Kidney (tissue), 22 donors: ENCODE measurements around the gene SLC51A. TPM values are rescaled to one million over a fixed set of nuclear protein-coding genes. Genes with fewer than 3 reads are reported as not detected.

ENCODE experiments used
- DNase-seq, 5 donors: peaks; one replicate each; pipeline ENCODE4 v3.0.0-alpha.2; 2013 to 2020
- FAIRE-seq: peaks from 2 replicates; lab custom pipeline; 2012; peaks lifted over from hg19 to GRCh38; lab: Jason Lieb, UNC
- H3K27ac ChIP-seq, 2 donors: one replicate each; pipeline ENCODE4 v1.7.0; 2013; ENCODE audit warnings: low read depth in 2 of 2, low read length in 2 of 2, inconsistent platforms in 1 of 2
- H3K27me3 ChIP-seq: one replicate; pipeline ENCODE4 v1.7.1; 2013; ENCODE audit warnings: low read length, inconsistent platforms; ENCODE audit not compliant: control insufficient read depth, insufficient read depth
- H3K36me3 ChIP-seq, 3 donors: one replicate each; pipeline versions ENCODE4 v1.7.0 to v1.7.1; 2013; ENCODE audit warnings: low read length in 3 of 3, control low read depth in 1 of 3, inconsistent platforms in 1 of 3; ENCODE audit not compliant: insufficient read depth in 3 of 3, control insufficient read depth in 2 of 3
- H3K4me1 ChIP-seq, 3 donors: one replicate each; pipeline versions ENCODE4 v1.7.0 to v1.7.1; 2013; ENCODE audit warnings: low read length in 3 of 3, inconsistent platforms in 1 of 3, low read depth in 1 of 3; ENCODE audit not compliant: control insufficient read depth in 2 of 3, insufficient read depth in 2 of 3
- H3K4me3 ChIP-seq, 3 donors: one replicate each; pipeline versions ENCODE4 v1.7.0 to v1.8.1; 2013; ENCODE audit warnings: low read length in 3 of 3, control low read depth in 1 of 3, inconsistent platforms in 1 of 3
- H3K9ac ChIP-seq, 3 donors: one replicate each; pipeline versions ENCODE4 v1.7.0 to v1.7.1; 2013; ENCODE audit warnings: low read length in 3 of 3, control low read depth in 1 of 3, inconsistent platforms in 1 of 3
- H3K9me3 ChIP-seq, 3 donors: one replicate each; pipeline versions ENCODE4 v1.7.0 to v1.7.1; 2013; ENCODE audit warnings: low read length in 3 of 3, control low read depth in 1 of 3, inconsistent platforms in 1 of 3; ENCODE audit not compliant: control insufficient read depth in 2 of 3, insufficient read depth in 1 of 3
- intact Hi-C: fragments of 100-400 bp; cut with DNase I; formaldehyde crosslinking; loops from one replicate; pipeline ENCODE4 v1.11.1; 2022
- long read RNA-seq, 10 donors: library from polyadenylated mRNA in 1 of 10; unstranded in 1 of 10; transcript quantifications; one replicate each; pipeline ENCODE4 v2.0.0 and lab custom pipeline, GENCODE V29; 2021 to 2026
- polyA plus RNA-seq: library from polyadenylated mRNA; stranded (reverse); fragments of 350-450 nt; fragmentation: Illumina TruSeq; extraction: RNeasy Lipid Tissue Mini Kit (QIAGEN cat#74804); gene quantifications from one replicate; pipeline ENCODE4 v1.2.3, GENCODE V29; 2014; ENCODE audit warnings: low read depth, low replicate concordance; ENCODE audit not compliant: insufficient read depth
- total RNA-seq: library from RNA; stranded (reverse); fragmentation: NEBNext Ultra II Directional; extraction: Animal tissue kit (Norgen Biotek cat#: 25700); gene quantifications from one replicate; pipeline ENCODE4 v1.2.1, GENCODE V29; 2021
- TF ChIP-seq, protein P1 (sequence below): IDR thresholded peaks from 3 replicates; pipeline ENCODE4 v1.5.1; 2012; ENCODE audit warnings: mild to moderate bottlenecking, moderate library complexity, borderline replicate concordance; ENCODE audit not compliant: insufficient read depth; ENCODE audit errors: extremely low read depth
- donor health status: control.
- donor health status: control.
- donor health status: control.
- donor health status: control.
- donor health status: control.
- donor health status: DM: yes; HTN: yes; CAD: no.
- donor health status: Normal renal cell carcinoma (clear cell type).

SLC51A gene
- 0.98 TPM for total RNA-seq
- 6.5 TPM for polyA plus RNA-seq
- long read RNA-seq, donor 1, partial matches to known transcripts, result 22 of 78 reads
- long read RNA-seq, donor 1, other reads (novel, unspliced or antisense), result 56 of 78 reads
- long read RNA-seq, donor 2, partial matches to known transcripts, result 9 of 70 reads
- long read RNA-seq, donor 2, other reads (novel, unspliced or antisense), result 57 of 70 reads
- long read RNA-seq, donor 3, partial matches to known transcripts, result 51 of 126 reads
- long read RNA-seq, donor 3, other reads (novel, unspliced or antisense), result 74 of 126 reads
- long read RNA-seq, donor 4, partial matches to known transcripts, result 11 of 72 reads
- long read RNA-seq, donor 4, other reads (novel, unspliced or antisense), result 60 of 72 reads
- long read RNA-seq, donor 5, result 0 reads
- long read RNA-seq, donor 6, result 0 reads
- long read RNA-seq, donor 7, partial matches to known transcripts, result 0 of 4 reads
- long read RNA-seq, donor 7, other reads (novel, unspliced or antisense), result 4 of 4 reads
- long read RNA-seq, donor 8, result 0 reads
- long read RNA-seq, donor 9, partial matches to known transcripts, result 0 of 5 reads
- long read RNA-seq, donor 9, other reads (novel, unspliced or antisense), result 5 of 5 reads
- long read RNA-seq, donor 10, partial matches to known transcripts, result 0 of 5 reads
- long read RNA-seq, donor 10, other reads (novel, unspliced or antisense), result 5 of 5 reads

DNA sequence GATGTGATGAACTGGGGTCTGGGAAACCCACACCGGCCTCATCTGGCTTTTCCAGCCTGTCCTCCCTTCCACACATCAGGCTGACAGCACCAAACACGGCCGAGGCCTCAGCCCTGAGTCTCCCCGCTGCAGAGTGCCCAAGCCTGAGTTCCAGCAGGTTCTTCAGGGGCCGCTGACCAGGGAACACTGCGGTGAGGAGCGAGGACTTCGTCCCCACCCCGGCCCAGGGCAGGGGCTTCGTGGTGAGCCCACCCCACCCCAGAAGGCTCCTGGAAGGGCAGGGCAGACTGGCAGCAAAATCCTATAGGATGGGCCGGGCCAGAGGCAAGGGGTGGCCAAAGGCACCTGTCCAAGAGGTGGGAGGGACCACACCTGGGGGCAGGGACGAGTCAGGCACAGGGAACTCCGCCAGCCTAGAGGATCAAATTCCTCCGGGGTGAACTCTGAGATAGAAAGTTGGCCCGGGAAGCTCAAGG, at the start of gene SLC51A:
Gene SLC51A (plus strand): TSS at position 446 of the 476 bp plus-strand sequence. CDS start 179 bp downstream, outside the sequence.
- Histone ChIP-seq H3K27ac (no peak within 1 kb of the TSS), H3K4me1 (peaks cover 0 to 3% (median 2%) of the 10 kb centered on the region in 3 donors), H3K9ac (peak within 1 kb of the TSS in 1 of 3 donors; percentile 46), H3K27me3 (no peaks in the 10 kb centered on the region), H3K4me3 (peak within 1 kb of the TSS in 1 of 3 donors; percentile 53), H3K36me3 (no peaks in the 10 kb centered on the region), H3K9me3 (no peaks in the 10 kb centered on the region)
- intact Hi-C loops, result no loop called here
- FAIRE-seq (no peak), DNase-seq (peak in 1 of 5 donors; percentile 31)
- TF ChIP-seq, protein P1, sequence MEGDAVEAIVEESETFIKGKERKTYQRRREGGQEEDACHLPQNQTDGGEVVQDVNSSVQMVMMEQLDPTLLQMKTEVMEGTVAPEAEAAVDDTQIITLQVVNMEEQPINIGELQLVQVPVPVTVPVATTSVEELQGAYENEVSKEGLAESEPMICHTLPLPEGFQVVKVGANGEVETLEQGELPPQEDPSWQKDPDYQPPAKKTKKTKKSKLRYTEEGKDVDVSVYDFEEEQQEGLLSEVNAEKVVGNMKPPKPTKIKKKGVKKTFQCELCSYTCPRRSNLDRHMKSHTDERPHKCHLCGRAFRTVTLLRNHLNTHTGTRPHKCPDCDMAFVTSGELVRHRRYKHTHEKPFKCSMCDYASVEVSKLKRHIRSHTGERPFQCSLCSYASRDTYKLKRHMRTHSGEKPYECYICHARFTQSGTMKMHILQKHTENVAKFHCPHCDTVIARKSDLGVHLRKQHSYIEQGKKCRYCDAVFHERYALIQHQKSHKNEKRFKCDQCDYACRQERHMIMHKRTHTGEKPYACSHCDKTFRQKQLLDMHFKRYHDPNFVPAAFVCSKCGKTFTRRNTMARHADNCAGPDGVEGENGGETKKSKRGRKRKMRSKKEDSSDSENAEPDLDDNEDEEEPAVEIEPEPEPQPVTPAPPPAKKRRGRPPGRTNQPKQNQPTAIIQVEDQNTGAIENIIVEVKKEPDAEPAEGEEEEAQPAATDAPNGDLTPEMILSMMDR, result no peak

DNA sequence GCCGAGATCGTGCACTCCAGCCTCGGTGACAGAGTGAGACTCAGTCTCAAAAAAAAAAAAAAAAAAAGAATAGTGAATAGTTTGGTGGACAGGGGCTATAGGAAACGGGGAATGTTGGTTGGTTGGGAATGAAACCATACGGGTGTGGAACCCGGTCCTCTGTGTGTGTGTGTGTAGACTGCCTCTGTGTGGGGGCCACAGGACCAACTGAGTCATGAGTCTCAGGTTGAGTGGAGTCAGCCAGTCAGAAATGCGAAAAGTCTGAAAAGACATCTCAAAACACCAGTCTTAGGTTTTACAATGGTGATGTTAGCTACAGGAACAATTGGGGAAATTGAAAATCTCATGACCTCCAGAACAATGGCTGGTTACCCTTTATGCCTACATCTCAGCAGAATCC, 49.6 kb upstream of the SLC51A start:
- TF ChIP-seq, protein P1, result no peak
- Histone ChIP-seq H3K27ac (no peak overlapping the region), H3K27me3 (no peaks in the 10 kb centered on the region), H3K9ac (no peak overlapping the region), H3K4me3 (no peak overlapping the region), H3K9me3 (peaks cover 0 to 3% (median 0%) of the 10 kb centered on the region in 3 donors), H3K36me3 (no peaks in the 10 kb centered on the region), H3K4me1 (no peaks in the 10 kb centered on the region)
- DNase-seq, result no peak
- intact Hi-C loops, result no loop called here
- FAIRE-seq, result no peak

DNA sequence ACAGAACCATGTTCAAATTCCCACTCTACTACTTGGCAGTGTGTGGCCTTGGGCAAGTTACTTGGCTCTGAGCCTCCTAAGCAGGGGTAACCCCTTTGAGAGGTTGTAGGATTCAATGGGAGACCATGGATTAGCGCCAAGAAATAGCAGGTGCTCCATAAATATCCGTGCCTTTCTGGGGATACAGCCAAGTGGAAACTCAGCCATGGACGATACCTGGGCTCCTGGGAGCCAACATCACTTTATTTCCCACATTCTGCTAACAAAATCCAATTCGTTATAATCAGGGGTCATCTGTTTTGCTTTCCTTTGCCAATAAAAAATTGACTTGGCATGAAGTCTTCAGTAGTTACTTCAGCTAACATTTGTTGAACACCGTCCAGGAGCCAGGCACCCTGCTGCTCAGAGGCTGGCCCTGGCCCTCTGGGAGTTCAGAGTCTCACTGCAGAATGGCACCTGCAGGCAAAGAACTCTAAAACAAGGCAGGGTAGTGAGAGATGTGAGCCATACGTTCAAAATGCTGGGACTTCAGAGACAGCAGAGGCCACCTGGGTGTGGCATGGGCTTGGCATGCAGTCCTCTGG, 47.4 kb upstream of the SLC51A start:
- no peak for DNase-seq
- FAIRE-seq, result no peak
- H3K36me3 ChIP-seq, result no peaks in the 10 kb centered on the region
- intact Hi-C loops, result no loop called here
- TF ChIP-seq, protein P1, result no peak
- H3K9ac ChIP-seq, result no peak overlapping the region
- H3K9me3 ChIP-seq, result peaks cover 0 to 3% (median 0%) of the 10 kb centered on the region in 3 donors
- H3K27me3 ChIP-seq, result no peaks in the 10 kb centered on the region
- no peaks in the 10 kb centered on the region for H3K4me1 ChIP-seq
- peak overlapping the region in 1 of 2 donors; percentile 14 for H3K27ac ChIP-seq
- no peak overlapping the region for H3K4me3 ChIP-seq
